ENCODE measurements around the gene HOXC10. TPM values are rescaled to one million over a fixed set of nuclear protein-coding genes. Genes with fewer than 3 reads are reported as not detected.

HOXC10 gene
- total and polyA plus RNA-seq, 2 donors (not counting 1 experiment from before 2014, with no cell fraction given): not detected

- Mint-ChIP-seq H3K4me1 (peaks cover 29% of the 10 kb centered on the region), H3K9me3 (ENCODE audit: insufficient read depth) (no peaks in the 10 kb centered on the region), H3K4me3 (peak overlapping the region; percentile 71), H3K27me3 (peaks cover 72% of the 10 kb centered on the region), H3K27ac (no peak overlapping the region)
- peak overlapping the region; percentile 58 for H2AFZ ChIP-seq (ENCODE audit: insufficient read depth, low read depth, low read length, poor library complexity, severe bottlenecking)
- ChIA-PET POLR2A (interaction anchor here (0.6 to 1.3 kb wide), 5 partner anchors 19 to 174 kb away, joined by 3 to 6 read pairs (median 3); partner anchors contain the start of gene HOXC4), CTCF (interaction anchor here (1.0 to 6.4 kb wide), 29 partner anchors 8 to 183 kb away, joined by 3 to 151 read pairs (median 9); partner anchors contain the start of genes HOXC4, HOXC8 and SMUG1)
- H3K27me3 ChIP-seq (replicated peaks in 1 of 4; ENCODE audit: control extremely low read depth in 1 of 4, control insufficient read depth in 3 of 4, insufficient read depth in 4 of 4, low read length in 3 of 4): peaks cover 0 to 95% (median 68%) of the 10 kb centered on the region in 4 experiments
- peak; percentile 57 for DNase-seq
- peaks cover 0 to 56% (median 6%) of the 10 kb centered on the region in 3 donors for H3K9me3 ChIP-seq (ENCODE audit: control extremely low read depth in 1 of 3, control insufficient read depth in 2 of 3, insufficient read depth in 1 of 3, low read length in 2 of 3)
- H3K4me3 ChIP-seq (ENCODE audit: control extremely low read depth in 1 of 5, extremely low read depth in 1 of 5, insufficient read depth in 1 of 5, low read depth in 2 of 5, low read length in 4 of 5): peak overlapping the region in 3 of 5 experiments; percentile 13 to 47 (median 36)
- H3K4me2 ChIP-seq (replicated peaks; ENCODE audit: low read depth, low read length, poor library complexity, severe bottlenecking): peak overlapping the region; percentile 67
- WGBS (ENCODE audit: insufficient coverage): 6% methylated on average over 50 of the region's 61 CpGs
- intact Hi-C loops (cut with micrococcal nuclease): loop anchor here (5.0 kb wide), 2 partner anchors 36 to 66 kb away; no protein-coding TSS in a partner anchor
- peaks cover 28 to 50% of the 10 kb centered on the region in 2 donors for H3K4me1 ChIP-seq (ENCODE audit: control insufficient read depth in 2 of 2, insufficient read depth in 2 of 2, low read length in 2 of 2)
- H4K20me1 ChIP-seq (ENCODE audit: control insufficient read depth, insufficient read depth, low read length, poor library complexity, severe bottlenecking): no peaks in the 10 kb centered on the region
- H3K36me3 ChIP-seq (replicated peaks in 1 of 2; ENCODE audit: control extremely low read depth in 1 of 2, control insufficient read depth in 1 of 2, extremely low read depth in 1 of 2, insufficient read depth in 2 of 2, low read length in 1 of 2): no peaks in the 10 kb centered on the region
- no peaks in the 10 kb centered on the region for H3K79me2 ChIP-seq (ENCODE audit: control insufficient read depth, insufficient read depth, low read length)
- ATAC-seq (ENCODE audit: low read depth): no peak
- peak overlapping the region; percentile 47 for H3K9ac ChIP-seq (ENCODE audit: low read length)
- H3K27ac ChIP-seq (ENCODE audit: low read length in 2 of 2): no peak overlapping the region
- TF ChIP-seq EZH2 (IDR thresholded peaks at IDR 0.05; ENCODE audit: borderline replicate concordance, insufficient read depth, low read depth, low read length, poor library complexity, severe bottlenecking) (no peak), CTCF (IDR thresholded peaks at IDR 0.05) (no peak)
Observed at GRCh38 chr12:54033106-54033979, 48.4 kb downstream of the HOXC10 start.
